C4-2B (cell line): ENCODE measurements around the gene LGR6.

ENCODE experiments used
- ZFX ChIP-seq: fragments of 450-650 bp; IDR thresholded peaks from 2 replicates; pipeline ENCODE4 v1.6.1; 2017
- TF ChIP-seq, protein P1 (sequence below): fragments of 450-650 bp; conservative IDR thresholded peaks from 2 replicates; pipeline ENCODE4 v1.5.1; 2017; ENCODE audit warnings: mild to moderate bottlenecking

DNA sequence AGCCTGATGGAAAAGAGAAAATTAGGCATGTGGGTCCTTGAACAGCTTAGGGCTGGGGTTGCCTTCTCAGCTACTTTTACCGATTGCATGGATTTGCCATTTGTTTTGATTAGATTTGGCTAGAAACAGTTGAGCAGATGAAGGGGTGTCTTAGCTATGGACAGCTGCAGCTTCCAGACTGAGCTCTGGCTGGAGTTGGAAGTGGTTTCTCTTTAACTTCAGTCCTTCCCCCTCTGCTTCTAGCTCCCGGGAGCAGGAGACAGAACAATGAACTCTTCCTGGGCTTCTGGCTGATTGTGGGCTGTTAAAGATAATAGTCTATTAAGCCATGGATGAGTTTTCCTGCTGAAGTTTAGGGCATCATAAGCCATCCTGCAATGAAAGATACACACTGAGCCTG lies 97.4 kb downstream of the LGR6 start:
- TF ChIP-seq, protein P1, sequence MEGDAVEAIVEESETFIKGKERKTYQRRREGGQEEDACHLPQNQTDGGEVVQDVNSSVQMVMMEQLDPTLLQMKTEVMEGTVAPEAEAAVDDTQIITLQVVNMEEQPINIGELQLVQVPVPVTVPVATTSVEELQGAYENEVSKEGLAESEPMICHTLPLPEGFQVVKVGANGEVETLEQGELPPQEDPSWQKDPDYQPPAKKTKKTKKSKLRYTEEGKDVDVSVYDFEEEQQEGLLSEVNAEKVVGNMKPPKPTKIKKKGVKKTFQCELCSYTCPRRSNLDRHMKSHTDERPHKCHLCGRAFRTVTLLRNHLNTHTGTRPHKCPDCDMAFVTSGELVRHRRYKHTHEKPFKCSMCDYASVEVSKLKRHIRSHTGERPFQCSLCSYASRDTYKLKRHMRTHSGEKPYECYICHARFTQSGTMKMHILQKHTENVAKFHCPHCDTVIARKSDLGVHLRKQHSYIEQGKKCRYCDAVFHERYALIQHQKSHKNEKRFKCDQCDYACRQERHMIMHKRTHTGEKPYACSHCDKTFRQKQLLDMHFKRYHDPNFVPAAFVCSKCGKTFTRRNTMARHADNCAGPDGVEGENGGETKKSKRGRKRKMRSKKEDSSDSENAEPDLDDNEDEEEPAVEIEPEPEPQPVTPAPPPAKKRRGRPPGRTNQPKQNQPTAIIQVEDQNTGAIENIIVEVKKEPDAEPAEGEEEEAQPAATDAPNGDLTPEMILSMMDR = no peak
- TF ChIP-seq ZFX = no peak
